ENCODE results near the gene HCRTR2. TPM values are rescaled to one million over a fixed set of nuclear protein-coding genes. Genes with fewer than 3 reads are reported as not detected.

HCRTR2 gene
- total and polyA plus RNA-seq, 7 donors, result 0.01 TPM; not detected in 6

DNA sequence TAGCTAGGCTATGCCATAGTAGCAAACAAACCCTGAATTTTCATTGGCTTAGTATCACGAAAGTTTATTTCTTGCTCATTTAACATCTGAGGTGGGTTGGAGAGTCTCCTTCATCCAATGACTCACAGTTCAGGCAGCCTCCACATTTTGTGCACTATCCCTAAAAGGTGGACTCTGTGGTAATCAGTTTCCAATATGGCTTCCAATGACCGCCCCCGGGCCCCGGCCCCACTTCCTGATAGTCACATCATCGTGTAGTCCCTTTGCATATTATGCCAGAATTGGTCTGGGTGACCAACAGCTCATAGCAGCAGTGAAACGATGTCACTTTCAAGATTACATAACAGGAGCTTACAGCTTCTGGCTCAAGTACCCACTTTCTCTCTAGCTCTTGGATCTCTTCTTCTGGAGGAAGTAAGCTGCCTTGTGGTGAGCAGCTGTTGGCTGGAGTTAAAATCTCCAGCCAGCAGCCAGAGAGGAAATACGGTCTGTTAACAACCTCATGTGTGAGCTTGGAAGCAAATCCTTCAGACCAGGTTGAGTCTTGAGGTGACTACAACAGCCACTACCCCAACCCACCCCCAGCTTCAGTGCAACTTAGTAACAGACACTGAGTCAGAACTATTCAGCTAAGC is 7.8 kb downstream of the HCRTR2 start:
- H3K4me3 ChIP-seq, result no peak overlapping the region
- no peaks in the 10 kb centered on the region for H3K36me3 ChIP-seq (ENCODE audit: insufficient read depth in 1 of 2, low read depth in 1 of 2)
- H3K9me3 ChIP-seq, result no peaks in the 10 kb centered on the region
- no peak for DNase-seq
- no peak for ATAC-seq
- H3K4me1 ChIP-seq, result no peaks in the 10 kb centered on the region
- WGBS, 3 donors, result 38 to 54% (median 50%) methylated on average over 7 of the region's 7 CpGs
- H3K27me3 ChIP-seq (ENCODE audit: insufficient read depth in 3 of 3, low read length in 2 of 3), result peaks cover 0 to 1% (median 0%) of the 10 kb centered on the region in 3 donors
- no peak for TF ChIP-seq CTCF (IDR thresholded peaks at IDR 0.05)
- H3K27ac ChIP-seq, result no peak overlapping the region
- intact Hi-C loops (cut with DNase I), result no loop called here

GRCh38 chr6:55184782-55185530 is 10.6 kb downstream of the HCRTR2 start:
- H3K4me3 ChIP-seq, result no peak overlapping the region
- no peak for TF ChIP-seq CTCF (IDR thresholded peaks at IDR 0.05)
- intact Hi-C loops (cut with DNase I), result no loop called here
- 69 to 81% (median 72%) methylated on average over 4 of the region's 4 CpGs for WGBS, 3 donors
- no peaks in the 10 kb centered on the region for H3K4me1 ChIP-seq
- ATAC-seq (no peak), DNase-seq (no peak)
- H3K9me3 ChIP-seq, result no peaks in the 10 kb centered on the region
- no peaks in the 10 kb centered on the region for H3K27me3 ChIP-seq (ENCODE audit: insufficient read depth in 3 of 3, low read length in 2 of 3)
- H3K36me3 ChIP-seq (ENCODE audit: insufficient read depth in 1 of 2, low read depth in 1 of 2), result no peaks in the 10 kb centered on the region
- no peak overlapping the region for H3K27ac ChIP-seq

DNA sequence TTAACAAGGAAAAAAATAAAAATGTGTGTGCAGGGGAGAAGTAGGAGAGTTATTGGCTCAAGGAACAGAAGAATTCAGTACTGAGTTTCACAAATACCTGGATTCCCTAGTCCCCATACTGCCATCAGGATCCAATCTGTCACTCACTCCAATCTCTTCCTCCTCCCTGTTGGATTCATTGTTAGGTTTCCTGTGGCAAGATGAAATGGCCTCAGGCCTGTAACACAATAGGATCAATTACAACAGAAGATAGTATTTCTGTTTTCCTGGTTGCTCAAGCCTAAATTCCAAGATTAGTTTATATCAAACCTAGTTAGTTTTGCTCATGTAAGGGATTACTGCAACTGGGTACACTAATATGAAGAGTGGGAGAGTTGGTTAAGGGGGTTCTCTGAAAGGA is 24.4 kb downstream of the HCRTR2 start:
- Histone ChIP-seq H3K4me1 (no peaks in the 10 kb centered on the region), H3K27ac (no peak overlapping the region), H3K9me3 (no peaks in the 10 kb centered on the region), H3K4me3 (no peak overlapping the region), H3K27me3 (ENCODE audit: insufficient read depth in 3 of 3, low read length in 2 of 3) (no peaks in the 10 kb centered on the region), H3K36me3 (ENCODE audit: insufficient read depth in 1 of 2, low read depth in 1 of 2) (no peaks in the 10 kb centered on the region)
- DNase-seq (no peak), ATAC-seq (no peak)
- intact Hi-C loops (cut with DNase I), result no loop called here
- no peak for TF ChIP-seq CTCF (IDR thresholded peaks at IDR 0.05)

DNA sequence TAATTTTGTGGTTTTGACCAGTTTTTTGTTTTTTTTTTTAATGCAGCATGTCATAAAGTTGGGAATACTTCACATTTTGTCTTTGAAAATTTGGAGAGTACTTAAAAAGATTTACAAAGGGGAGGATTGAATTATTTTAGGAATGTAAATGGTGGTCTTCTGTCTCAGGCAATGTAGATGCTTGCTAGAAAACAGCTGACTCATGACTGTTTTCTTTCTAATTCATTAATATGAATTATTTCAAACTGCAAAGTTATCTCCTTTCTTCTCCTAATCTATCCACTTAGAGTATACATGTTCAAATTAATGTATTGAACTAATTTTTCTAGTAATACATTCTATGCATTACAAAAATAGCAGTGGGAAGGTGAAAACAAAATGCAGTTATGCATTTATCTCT is 24.9 kb downstream of the HCRTR2 start:
- H3K4me3 ChIP-seq, result no peak overlapping the region
- H3K9me3 ChIP-seq, result no peaks in the 10 kb centered on the region
- H3K4me1 ChIP-seq, result no peaks in the 10 kb centered on the region
- no peak overlapping the region for H3K27ac ChIP-seq
- intact Hi-C loops (cut with DNase I), result no loop called here
- ATAC-seq (no peak), DNase-seq (no peak)
- H3K27me3 ChIP-seq (ENCODE audit: insufficient read depth in 3 of 3, low read length in 2 of 3), result no peaks in the 10 kb centered on the region
- no peaks in the 10 kb centered on the region for H3K36me3 ChIP-seq (ENCODE audit: insufficient read depth in 1 of 2, low read depth in 1 of 2)
- TF ChIP-seq CTCF (IDR thresholded peaks at IDR 0.05), result no peak

Data from psoas muscle (tissue), 8 donors.